CD4-positive, alpha-beta memory T cell (primary cell): ENCODE measurements around the gene CD2BP2. TPM values are rescaled to one million over a fixed set of nuclear protein-coding genes. Genes with fewer than 3 reads are reported as not detected.

Source experiments
- CTCF ChIA-PET: fragments of 350-600 bp; sonication (Branson Sonifier 250); formaldehyde crosslinking; loops from one replicate; lab custom pipeline; 2021; ENCODE audit warnings: inconsistent platforms; ENCODE audit not compliant: partially characterized antibody; lab: Charles Lee
- POLR2A ChIA-PET: fragments of 350-600 bp; sonication (Branson Sonifier 250); formaldehyde crosslinking; loops from one replicate; lab custom pipeline; 2021; ENCODE audit not compliant: partially characterized antibody; lab: Charles Lee
- DNase-seq, 5 donors: peaks; one replicate each; pipeline versions ENCODE4 v3.0.0 to v3.0.0-alpha.2; 2020 to 2022; ENCODE audit warnings: mixed read lengths in 1 of 5
- H3K27ac ChIP-seq: one replicate; pipeline ENCODE4 v1.7.0; 2013; ENCODE audit warnings: low read depth, low read length
- H3K27me3 ChIP-seq: 2 replicates; pipeline ENCODE4 v1.7.0; 2013; ENCODE audit warnings: mild to moderate bottlenecking, low read length, moderate library complexity; ENCODE audit not compliant: insufficient read depth
- H3K36me3 ChIP-seq: 2 replicates; pipeline ENCODE4 v1.7.0; 2013; ENCODE audit warnings: mild to moderate bottlenecking, low read length, moderate library complexity; ENCODE audit not compliant: insufficient read depth
- H3K4me1 ChIP-seq: 2 replicates; pipeline ENCODE4 v1.7.0; 2013; ENCODE audit warnings: mild to moderate bottlenecking, low read length, moderate library complexity; ENCODE audit not compliant: insufficient read depth
- H3K4me3 ChIP-seq, 2 donors: one replicate each; pipeline ENCODE4 v1.7.0; 2013; ENCODE audit warnings: low read length in 2 of 2, mild to moderate bottlenecking in 1 of 2
- H3K9me3 ChIP-seq, 2 donors: one replicate each; pipeline ENCODE4 v1.7.0; 2013; ENCODE audit warnings: low read length in 2 of 2, control low read depth in 1 of 2; ENCODE audit not compliant: control insufficient read depth in 1 of 2
- H3K27ac Mint-ChIP-seq, 7 donors: one replicate each; pipeline ENCODE4 v1.8.0; 2020 to 2021; ENCODE audit warnings: mixed read lengths in 7 of 7, mild to moderate bottlenecking in 6 of 7, inconsistent platforms in 3 of 7, moderate library complexity in 3 of 7
- H3K27me3 Mint-ChIP-seq, 2 donors: one replicate each; pipeline ENCODE4 v1.8.0; 2020 to 2021; ENCODE audit warnings: mixed read lengths in 2 of 2
- H3K36me3 Mint-ChIP-seq, 2 donors: one replicate each; pipeline ENCODE4 v1.8.0; 2020 to 2021; ENCODE audit warnings: mixed read lengths in 2 of 2, inconsistent platforms in 1 of 2, mild to moderate bottlenecking in 1 of 2
- H3K4me1 Mint-ChIP-seq, 4 donors: one replicate each; pipeline ENCODE4 v1.8.0; 2020 to 2021; ENCODE audit warnings: mixed read lengths in 4 of 4, mild to moderate bottlenecking in 1 of 4
- H3K4me3 Mint-ChIP-seq, 8 donors: one replicate each; pipeline ENCODE4 v1.8.0; 2020 to 2021; ENCODE audit warnings: mixed read lengths in 8 of 8, mild to moderate bottlenecking in 7 of 8, moderate library complexity in 6 of 8, inconsistent platforms in 3 of 8
- H3K9me3 Mint-ChIP-seq, 8 donors: one replicate each; pipeline ENCODE4 v1.8.0; 2020 to 2021; ENCODE audit warnings: mixed read lengths in 8 of 8, mild to moderate bottlenecking in 5 of 8, inconsistent platforms in 3 of 8, moderate library complexity in 1 of 8
- intact Hi-C: fragments of 100-400 bp; cut with micrococcal nuclease; formaldehyde crosslinking; loops from one replicate; pipeline ENCODE4 v1.15.1; 2023
- polyA plus RNA-seq, 2 donors: library from polyadenylated mRNA; unstranded; fragments of 300-500 nt; fragmentation: Illumina TruSeq; gene quantifications; one replicate each; pipeline ENCODE4 v1.2.3, GENCODE V29; 2021
- total RNA-seq, 2 experiments: library from RNA; stranded (reverse); gene quantifications; one replicate each; pipeline ENCODE4 v1.2.3, GENCODE V29; 2021

CD2BP2 gene
- total RNA-seq (10 to 100 TPM; 72.9 to 79.4 TPM), polyA plus RNA-seq (10 to 100 TPM; 23.7 to 24.4 TPM)

GRCh38 chr16:30355144-30355953 lies at the start of gene CD2BP2:
CD2BP2 (minus strand) TSS chr16:30355308; CDS start chr16:30354681, 627 bp downstream.
- intact Hi-C loops: loop anchor here (1.0 to 2.0 kb wide), 4 partner anchors 15 to 40 kb away; partner anchors contain the start of genes TBC1D10B and ZNF48
- ChIA-PET POLR2A (interaction anchor here (0.8 to 7.2 kb wide), 12 partner anchors 8 to 291 kb away, joined by 3 to 59 read pairs (median 9); partner anchors contain the start of genes ALDOA, DCTPP1, SEPTIN1 and TBC1D10B), CTCF (interaction anchor here (0.8 to 3.0 kb wide), 2 partner anchors 10 to 16 kb away, joined by 3 to 7 read pairs; no protein-coding TSS in a partner anchor)
- H3K4me1 Mint-ChIP-seq: peaks cover 13 to 46% (median 26%) of the 10 kb centered on the region in 4 donors
- peaks cover 18 to 71% of the 10 kb centered on the region in 2 donors for H3K36me3 Mint-ChIP-seq
- H3K27ac Mint-ChIP-seq: peak within 1 kb of the TSS; percentile 96 to 99 (median 98)
- H3K27me3 Mint-ChIP-seq: no peaks in the 10 kb centered on the region
- no peaks in the 10 kb centered on the region for H3K9me3 ChIP-seq
- H3K4me3 Mint-ChIP-seq: peak within 1 kb of the TSS; percentile 90 to 98 (median 96)
- H3K27ac ChIP-seq: peak within 1 kb of the TSS; percentile 95
- H3K4me3 ChIP-seq: peak within 1 kb of the TSS; percentile 94 to 98
- H3K4me1 ChIP-seq: peaks cover 32% of the 10 kb centered on the region
- H3K27me3 ChIP-seq: no peaks in the 10 kb centered on the region
- H3K36me3 ChIP-seq: peaks cover 49% of the 10 kb centered on the region
- no peaks in the 10 kb centered on the region for H3K9me3 Mint-ChIP-seq
- peak; percentile 84 to 87 (median 86) for DNase-seq

GRCh38 chr16:30401768-30402425 lies 46.8 kb upstream of the CD2BP2 start:
- Mint-ChIP-seq H3K4me1 (peaks cover 10 to 38% (median 25%) of the 10 kb centered on the region in 4 donors), H3K27ac (peak overlapping the region in 3 of 7 donors; percentile 79 to 87 (median 80)), H3K27me3 (no peaks in the 10 kb centered on the region), H3K9me3 (peaks cover 0 to under 1% (median 0%) of the 10 kb centered on the region in 8 donors), H3K4me3 (peak overlapping the region; percentile 30 to 97 (median 89)), H3K36me3 (peaks cover 4 to 13% of the 10 kb centered on the region in 2 donors)
- Histone ChIP-seq H3K36me3 (peaks cover 13% of the 10 kb centered on the region), H3K9me3 (no peaks in the 10 kb centered on the region), H3K4me3 (no peak overlapping the region), H3K4me1 (peaks cover 23% of the 10 kb centered on the region), H3K27me3 (no peaks in the 10 kb centered on the region), H3K27ac (no peak overlapping the region)
- intact Hi-C loops: loop anchor here (10.0 kb wide), 1 partner anchor 277 kb away; the partner anchor contains the start of gene MAPK3
- ChIA-PET CTCF (interaction anchor here (0.7 to 2.9 kb wide), 4 partner anchors 9 to 31 kb away, joined by 3 to 7 read pairs (median 4); partner anchors contain the start of gene SEPTIN1), POLR2A (interaction anchor here (23.0 kb wide), 1 partner anchor 20 kb away, joined by 540 read pairs; the partner anchor contains the start of gene SEPTIN1)
- DNase-seq: no peak

GRCh38 chr16:30399435-30400186 lies 44.5 kb upstream of the CD2BP2 start:
- H3K4me1 ChIP-seq: peaks cover 31% of the 10 kb centered on the region
- no peaks in the 10 kb centered on the region for H3K9me3 ChIP-seq
- CTCF ChIA-PET: interaction anchor here (0.6 to 2.8 kb wide), 3 partner anchors 10 to 82 kb away, joined by 3 to 14 read pairs (median 4); partner anchors contain the start of gene TBC1D10B

GRCh38 chr16:30398661-30399434 lies 43.7 kb upstream of the CD2BP2 start:
- H3K4me1 ChIP-seq: peaks cover 32% of the 10 kb centered on the region
- H3K27ac ChIP-seq: no peak overlapping the region
- peak overlapping the region in 5 of 7 donors; percentile 19 to 87 (median 72) for H3K27ac Mint-ChIP-seq
- no peak for DNase-seq
- peaks cover 13% of the 10 kb centered on the region for H3K36me3 ChIP-seq
- H3K9me3 Mint-ChIP-seq: no peaks in the 10 kb centered on the region
- peak overlapping the region in 7 of 8 donors; percentile 27 to 97 (median 60) for H3K4me3 Mint-ChIP-seq
- peaks cover 5 to 17% of the 10 kb centered on the region in 2 donors for H3K36me3 Mint-ChIP-seq
- ChIA-PET POLR2A (interaction anchor here (0.9 to 23.0 kb wide), 6 partner anchors 8 to 29 kb away, joined by 3 to 540 read pairs (median 12); partner anchors contain the start of genes SEPTIN1, TBC1D10B and ZNF771), CTCF (interaction anchor here (0.6 to 2.8 kb wide), 3 partner anchors 10 to 83 kb away, joined by 3 to 14 read pairs (median 4); partner anchors contain the start of gene TBC1D10B)
- no peaks in the 10 kb centered on the region for H3K27me3 Mint-ChIP-seq
- H3K9me3 ChIP-seq: no peaks in the 10 kb centered on the region
- intact Hi-C loops: no loop called here
- H3K4me1 Mint-ChIP-seq: peaks cover 14 to 51% (median 33%) of the 10 kb centered on the region in 4 donors
- no peak overlapping the region for H3K4me3 ChIP-seq
- no peaks in the 10 kb centered on the region for H3K27me3 ChIP-seq

More at GRCh38 chr16:30399435-30400186, 44.5 kb upstream of the CD2BP2 start:
- no peak for DNase-seq
- Mint-ChIP-seq H3K27ac (peak overlapping the region; percentile 81 to 93 (median 87)), H3K9me3 (no peaks in the 10 kb centered on the region), H3K27me3 (no peaks in the 10 kb centered on the region), H3K36me3 (peaks cover 5 to 17% of the 10 kb centered on the region in 2 donors), H3K4me1 (peaks cover 14 to 47% (median 32%) of the 10 kb centered on the region in 4 donors), H3K4me3 (peak overlapping the region; percentile 86 to 97 (median 89))
- Histone ChIP-seq H3K27me3 (no peaks in the 10 kb centered on the region), H3K27ac (peak overlapping the region; percentile 46), H3K36me3 (peaks cover 13% of the 10 kb centered on the region), H3K4me3 (peak overlapping the region in 1 of 2 donors; percentile 60)
- POLR2A ChIA-PET: interaction anchor here (1.5 to 23.0 kb wide), 4 partner anchors 10 to 29 kb away, joined by 12 to 540 read pairs (median 14); partner anchors contain the start of genes SEPTIN1 and TBC1D10B
- intact Hi-C loops: loop anchor here (10.0 kb wide), 1 partner anchor 275 kb away; the partner anchor contains the start of gene MAPK3

- no peak overlapping the region for H3K27ac ChIP-seq
- H3K27me3 Mint-ChIP-seq: no peaks in the 10 kb centered on the region
- H3K27me3 ChIP-seq: no peaks in the 10 kb centered on the region
- peaks cover 13% of the 10 kb centered on the region for H3K36me3 ChIP-seq
- H3K9me3 Mint-ChIP-seq: no peaks in the 10 kb centered on the region
- no peaks in the 10 kb centered on the region for H3K9me3 ChIP-seq
- no peak overlapping the region for H3K4me3 Mint-ChIP-seq
- CTCF ChIA-PET: interaction anchor here (0.6 to 5.9 kb wide), 3 partner anchors 11 to 27 kb away, joined by 3 to 33 read pairs (median 14); partner anchors contain the start of genes SEPTIN1 and TBC1D10B
- H3K4me1 ChIP-seq: peaks cover 32% of the 10 kb centered on the region
- peaks cover 14 to 51% (median 33%) of the 10 kb centered on the region in 4 donors for H3K4me1 Mint-ChIP-seq
- peaks cover 5 to 17% of the 10 kb centered on the region in 2 donors for H3K36me3 Mint-ChIP-seq
- intact Hi-C loops: no loop called here
- POLR2A ChIA-PET: interaction anchor here (0.9 to 23.0 kb wide), 3 partner anchors 9 to 20 kb away, joined by 3 to 540 read pairs (median 13); partner anchors contain the start of genes SEPTIN1 and ZNF771
- H3K4me3 ChIP-seq: no peak overlapping the region
- no peak for DNase-seq
- no peak overlapping the region for H3K27ac Mint-ChIP-seq
Measured at GRCh38 chr16:30397776-30398660, 42.9 kb upstream of the CD2BP2 start.
